ENCODE results near the gene TTC22.

Gene TTC22

DNA sequence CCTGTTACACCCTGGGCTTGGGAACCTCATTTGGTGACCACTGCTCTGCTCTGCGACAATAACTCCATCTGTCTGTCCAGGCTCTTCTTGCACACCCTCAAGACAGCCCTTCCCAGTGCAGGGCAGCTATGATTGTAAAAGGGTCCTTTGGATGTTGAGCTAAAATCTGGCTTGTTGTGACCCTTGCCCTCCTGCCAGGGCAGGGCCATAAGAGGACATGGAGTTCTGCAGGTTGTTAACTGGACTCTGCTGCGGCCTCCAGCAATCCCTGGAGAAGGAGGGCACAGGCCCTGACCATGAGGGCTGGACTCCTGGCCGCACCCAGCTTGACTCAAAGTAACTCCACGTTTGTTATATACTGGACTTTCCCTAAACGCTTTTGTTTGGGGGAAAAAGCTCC is 44.6 kb upstream of the TTC22 start:
- Histone ChIP-seq H3K27ac (no peak overlapping the region), H3K4me3 (IDR thresholded peaks at IDR 0.05; ENCODE audit: insufficient read depth, low read depth, low read length) (no peak overlapping the region), H3K4me2 (no peak overlapping the region), H3K27me3 (ENCODE audit: insufficient read depth, low read depth) (no peaks in the 10 kb centered on the region), H4K20me1 (ENCODE audit: insufficient read depth) (no peaks in the 10 kb centered on the region), H3K4me1 (ENCODE audit: low read depth, poor library complexity, severe bottlenecking) (no peaks in the 10 kb centered on the region), H2AFZ (ENCODE audit: low read depth) (no peak overlapping the region), H3K79me2 (ENCODE audit: insufficient read depth, low read depth) (no peaks in the 10 kb centered on the region), H3K9ac (no peak overlapping the region), H3K36me3 (ENCODE audit: insufficient read depth) (no peaks in the 10 kb centered on the region)
- TF ChIP-seq, protein P1, sequence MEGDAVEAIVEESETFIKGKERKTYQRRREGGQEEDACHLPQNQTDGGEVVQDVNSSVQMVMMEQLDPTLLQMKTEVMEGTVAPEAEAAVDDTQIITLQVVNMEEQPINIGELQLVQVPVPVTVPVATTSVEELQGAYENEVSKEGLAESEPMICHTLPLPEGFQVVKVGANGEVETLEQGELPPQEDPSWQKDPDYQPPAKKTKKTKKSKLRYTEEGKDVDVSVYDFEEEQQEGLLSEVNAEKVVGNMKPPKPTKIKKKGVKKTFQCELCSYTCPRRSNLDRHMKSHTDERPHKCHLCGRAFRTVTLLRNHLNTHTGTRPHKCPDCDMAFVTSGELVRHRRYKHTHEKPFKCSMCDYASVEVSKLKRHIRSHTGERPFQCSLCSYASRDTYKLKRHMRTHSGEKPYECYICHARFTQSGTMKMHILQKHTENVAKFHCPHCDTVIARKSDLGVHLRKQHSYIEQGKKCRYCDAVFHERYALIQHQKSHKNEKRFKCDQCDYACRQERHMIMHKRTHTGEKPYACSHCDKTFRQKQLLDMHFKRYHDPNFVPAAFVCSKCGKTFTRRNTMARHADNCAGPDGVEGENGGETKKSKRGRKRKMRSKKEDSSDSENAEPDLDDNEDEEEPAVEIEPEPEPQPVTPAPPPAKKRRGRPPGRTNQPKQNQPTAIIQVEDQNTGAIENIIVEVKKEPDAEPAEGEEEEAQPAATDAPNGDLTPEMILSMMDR (conservative IDR thresholded peaks at IDR 0.05; ENCODE audit: low read depth, low read length), result no peak

DNA sequence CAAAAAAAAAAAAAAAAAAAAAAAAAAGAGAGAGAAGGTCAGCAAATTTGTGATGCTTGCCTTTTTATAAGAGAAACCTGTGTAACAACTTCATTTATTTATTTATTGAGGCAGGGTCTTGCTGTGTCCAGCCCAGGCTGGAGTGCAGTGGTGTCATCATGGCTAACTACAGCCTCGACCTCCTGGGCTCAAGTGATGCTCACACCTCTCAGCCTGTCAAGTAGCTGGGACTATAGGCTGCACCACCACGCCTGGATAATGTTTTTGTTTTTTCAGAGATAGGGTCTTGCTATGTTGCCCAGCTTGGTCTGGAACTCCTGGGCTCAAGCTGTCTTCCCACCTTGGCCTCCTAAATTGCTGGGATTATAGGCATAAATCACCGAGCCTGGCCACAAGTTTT is 43.4 kb upstream of the TTC22 start:
- Histone ChIP-seq H2AFZ (ENCODE audit: low read depth) (no peak overlapping the region), H3K9ac (no peak overlapping the region), H3K79me2 (ENCODE audit: insufficient read depth, low read depth) (no peaks in the 10 kb centered on the region), H3K4me1 (ENCODE audit: low read depth, poor library complexity, severe bottlenecking) (no peaks in the 10 kb centered on the region), H3K4me2 (no peak overlapping the region), H3K4me3 (IDR thresholded peaks at IDR 0.05; ENCODE audit: insufficient read depth, low read depth, low read length) (no peak overlapping the region), H3K36me3 (ENCODE audit: insufficient read depth) (no peaks in the 10 kb centered on the region), H3K27me3 (ENCODE audit: insufficient read depth, low read depth) (no peaks in the 10 kb centered on the region), H3K27ac (no peak overlapping the region), H4K20me1 (ENCODE audit: insufficient read depth) (no peaks in the 10 kb centered on the region)
- TF ChIP-seq, protein P1 (conservative IDR thresholded peaks at IDR 0.05; ENCODE audit: low read depth, low read length), result no peak

DNA sequence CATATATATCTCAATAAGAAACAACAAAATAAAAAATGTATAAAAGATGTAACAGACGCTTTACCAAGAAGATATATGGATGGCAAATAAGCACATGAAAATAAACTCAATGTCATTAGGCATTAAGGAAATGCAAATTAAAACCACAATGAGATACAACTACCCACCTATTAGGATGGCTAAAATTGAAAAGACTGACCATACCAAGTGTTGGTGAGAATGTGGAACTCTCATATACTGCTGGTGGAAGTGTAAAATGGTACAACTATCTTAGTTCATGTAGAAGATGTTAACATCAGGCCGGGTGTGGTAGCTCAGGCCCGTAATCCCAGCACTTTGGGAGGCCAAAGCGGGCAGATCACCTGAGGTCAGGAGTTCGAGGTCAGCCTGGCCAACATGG is 42.3 kb upstream of the TTC22 start:
- Histone ChIP-seq H2AFZ (ENCODE audit: low read depth) (no peak overlapping the region), H3K79me2 (ENCODE audit: insufficient read depth, low read depth) (no peaks in the 10 kb centered on the region), H4K20me1 (ENCODE audit: insufficient read depth) (no peaks in the 10 kb centered on the region), H3K27me3 (ENCODE audit: insufficient read depth, low read depth) (no peaks in the 10 kb centered on the region), H3K4me2 (no peak overlapping the region), H3K4me3 (IDR thresholded peaks at IDR 0.05; ENCODE audit: insufficient read depth, low read depth, low read length) (no peak overlapping the region), H3K4me1 (ENCODE audit: low read depth, poor library complexity, severe bottlenecking) (no peaks in the 10 kb centered on the region), H3K9ac (no peak overlapping the region), H3K27ac (no peak overlapping the region), H3K36me3 (ENCODE audit: insufficient read depth) (no peaks in the 10 kb centered on the region)
- TF ChIP-seq, protein P1 (conservative IDR thresholded peaks at IDR 0.05; ENCODE audit: low read depth, low read length), result no peak

DNA sequence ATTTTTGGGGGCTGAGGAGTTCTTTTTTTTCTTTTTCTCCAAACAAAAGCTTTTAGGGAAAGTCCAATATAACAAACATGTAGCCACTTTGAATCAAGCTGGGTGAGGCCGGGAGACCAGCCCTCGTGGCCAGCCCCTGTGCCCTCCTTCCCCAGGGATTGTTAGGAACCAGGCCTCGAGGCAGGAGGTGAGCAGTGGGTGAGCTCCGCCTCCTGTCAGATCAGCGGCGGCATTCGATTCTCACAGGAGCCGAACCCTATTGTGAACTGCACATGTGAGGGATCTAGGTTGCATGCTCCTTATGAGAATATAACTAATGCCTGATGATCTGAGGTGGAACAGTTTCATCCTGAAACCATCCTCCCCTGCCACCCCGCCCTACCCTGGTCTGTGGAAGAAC is 41.8 kb upstream of the TTC22 start:
- H3K9ac ChIP-seq, result no peak overlapping the region
- H4K20me1 ChIP-seq (ENCODE audit: insufficient read depth), result no peaks in the 10 kb centered on the region
- H3K27me3 ChIP-seq (ENCODE audit: insufficient read depth, low read depth), result no peaks in the 10 kb centered on the region
- no peaks in the 10 kb centered on the region for H3K36me3 ChIP-seq (ENCODE audit: insufficient read depth)
- no peaks in the 10 kb centered on the region for H3K79me2 ChIP-seq (ENCODE audit: insufficient read depth, low read depth)
- no peak overlapping the region for H3K27ac ChIP-seq
- H3K4me2 ChIP-seq, result no peak overlapping the region
- no peak overlapping the region for H3K4me3 ChIP-seq (IDR thresholded peaks at IDR 0.05; ENCODE audit: insufficient read depth, low read depth, low read length)
- H2AFZ ChIP-seq (ENCODE audit: low read depth), result no peak overlapping the region
- H3K4me1 ChIP-seq (ENCODE audit: low read depth, poor library complexity, severe bottlenecking), result no peaks in the 10 kb centered on the region
- TF ChIP-seq, protein P1 (conservative IDR thresholded peaks at IDR 0.05; ENCODE audit: low read depth, low read length), result no peak

Data from KMS-11 (cell line).